HEK293 (cell line): Measurements from ENCODE around the gene ZFPL1.

Experiments
- CTCF ChIA-PET: fragments of 350-600 bp; formaldehyde crosslinking; extraction: SDS; loops from one replicate; lab custom pipeline; 2021; ENCODE audit warnings: antibody characterized with exemption; lab: Yijun Ruan, JAX
- POLR2A ChIA-PET: fragments of 300-600 bp; formaldehyde crosslinking; extraction: SDS; loops from one replicate; lab custom pipeline; 2020; ENCODE audit warnings: antibody characterized with exemption, inconsistent platforms; lab: Yijun Ruan, JAX
- H3K27ac ChIP-seq: fragments of 200-500 bp; sonication (Bioruptor generic); 2 replicates; pipeline ENCODE4 v1.5.1; 2014; ENCODE audit warnings: low read depth, low read length, control low read depth, inconsistent platforms; ENCODE audit errors: extremely low read depth
- H3K36me3 ChIP-seq, 2 experiments: fragments of 200-500 bp in 1 of 2; sonication (Bioruptor generic) in 1 of 2; 1 replicate in 1 of 2; 2 replicates in 1 of 2; pipeline ENCODE4 v1.5.1; 2014 to 2017; ENCODE audit warnings: inconsistent platforms in 2 of 2, low read length in 2 of 2; ENCODE audit not compliant: control insufficient read depth in 2 of 2, insufficient read depth in 1 of 2
- H3K4me1 ChIP-seq: fragments of 200-500 bp; sonication (Bioruptor generic); 2 replicates; pipeline ENCODE4 v1.5.1; 2014; ENCODE audit warnings: mild to moderate bottlenecking, low read length, inconsistent platforms; ENCODE audit not compliant: control insufficient read depth, insufficient read depth
- H3K4me3 ChIP-seq: 2 replicates; pipeline ENCODE4 v1.5.1; 2011; ENCODE audit warnings: low read depth, mild to moderate bottlenecking, control low read depth, low read length, moderate library complexity
- H3K9me3 ChIP-seq: fragments of 200-500 bp; sonication (Bioruptor generic); 2 replicates; pipeline ENCODE4 v1.5.1; 2014; ENCODE audit warnings: low read depth, low read length, inconsistent platforms; ENCODE audit not compliant: control insufficient read depth, insufficient read depth
- ATF2 ChIP-seq: fragments of 450-650 bp; formaldehyde crosslinking; IDR thresholded peaks from 2 replicates; pipeline ENCODE4 v1.5.1; 2016; ENCODE audit warnings: missing biosample characterization, missing genetic modification characterization, low read depth
- BCL11B ChIP-seq: fragments of 450-650 bp; formaldehyde crosslinking; IDR thresholded peaks from 2 replicates; pipeline ENCODE4 v1.5.1; 2016; ENCODE audit warnings: low read depth, missing biosample characterization, missing genetic modification characterization
- HOXC10 ChIP-seq: sonication (generic); formaldehyde crosslinking; IDR thresholded peaks from 2 replicates; pipeline ENCODE4 v1.8.1; 2023; ENCODE audit warnings: mild to moderate bottlenecking, missing genetic modification reagents
- KLF7 ChIP-seq: fragments of 450-650 bp; formaldehyde crosslinking; IDR thresholded peaks from 2 replicates; pipeline ENCODE4 v1.5.1; 2016; ENCODE audit warnings: missing biosample characterization, missing genetic modification characterization, borderline replicate concordance
- PRDM4 ChIP-seq: fragments of 450-650 bp; formaldehyde crosslinking; IDR thresholded peaks from 2 replicates; pipeline ENCODE4 v1.5.1; 2017; ENCODE audit warnings: missing biosample characterization, missing genetic modification characterization
- REPIN1 ChIP-seq: fragments of 450-650 bp; formaldehyde crosslinking; IDR thresholded peaks from 2 replicates; pipeline ENCODE4 v1.5.1; 2017; ENCODE audit warnings: missing biosample characterization, missing genetic modification characterization, low read depth
- WT1 ChIP-seq: fragments of 450-650 bp; formaldehyde crosslinking; IDR thresholded peaks from 2 replicates; pipeline ENCODE4 v1.5.1; 2016; ENCODE audit warnings: missing biosample characterization, missing genetic modification characterization
- ZBTB1 ChIP-seq: fragments of 450-650 bp; formaldehyde crosslinking; IDR thresholded peaks from 2 replicates; pipeline ENCODE4 v1.5.1; 2016; ENCODE audit warnings: missing biosample characterization, missing genetic modification characterization
- ZNF138 ChIP-seq: fragments of 450-650 bp; formaldehyde crosslinking; IDR thresholded peaks from 2 replicates; pipeline ENCODE4 v1.5.1; 2016; ENCODE audit warnings: missing biosample characterization, missing genetic modification characterization, borderline replicate concordance
- ZNF341 ChIP-seq: fragments of 450-650 bp; formaldehyde crosslinking; IDR thresholded peaks from 2 replicates; pipeline ENCODE4; 2016; ENCODE audit warnings: low read depth, missing biosample characterization, missing genetic modification characterization
- ZNF366 ChIP-seq: fragments of 450-650 bp; formaldehyde crosslinking; conservative IDR thresholded peaks from 2 replicates; pipeline ENCODE4 v1.5.1; 2016; ENCODE audit warnings: missing biosample characterization, missing genetic modification characterization
- ZNF510 ChIP-seq: fragments of 450-650 bp; formaldehyde crosslinking; IDR thresholded peaks from 2 replicates; pipeline ENCODE4 v1.5.1; 2018; ENCODE audit warnings: mild to moderate bottlenecking, missing genetic modification characterization, missing biosample characterization; ENCODE audit not compliant: insufficient replicate concordance
- ZSCAN18 ChIP-seq: fragments of 450-650 bp; formaldehyde crosslinking; IDR thresholded peaks from 2 replicates; pipeline ENCODE4 v1.5.1; 2016; ENCODE audit warnings: missing biosample characterization, missing genetic modification characterization
- ZSCAN23 ChIP-seq: fragments of 450-650 bp; formaldehyde crosslinking; IDR thresholded peaks from 2 replicates; pipeline ENCODE4 v1.5.1; 2016; ENCODE audit warnings: missing biosample characterization, missing genetic modification characterization
- ZSCAN4 ChIP-seq: fragments of 450-650 bp; formaldehyde crosslinking; IDR thresholded peaks from 2 replicates; pipeline ENCODE4 v1.5.1; 2017; ENCODE audit warnings: missing biosample characterization, missing genetic modification characterization

The ZFPL1 gene

GRCh38 chr11:65058419-65059054 lies 25.5 kb upstream of the ZFPL1 start, which contains the start of gene NAALADL1:
TSS of gene NAALADL1 (minus strand) at chr11:65058553. CDS start at chr11:65058521, 32 bp downstream.
- Histone ChIP-seq H3K27ac (no peak within 1 kb of the TSS), H3K4me1 (no peaks in the 10 kb centered on the region), H3K4me3 (no peak within 1 kb of the TSS)
- TF ChIP-seq ATF2 (tag by site-specific recombination) (no peak), ZSCAN23 (tag by site-specific recombination) (no peak), PRDM4 (tag by site-specific recombination) (no peak), ZSCAN18 (no peak), REPIN1 (no peak), ZNF138 (no peak), KLF7 (no peak), ZNF341 (tag by site-specific recombination) (no peak)
- TF ChIP-seq, all 188 proteins: peak for 0
- POLR2A ChIA-PET: no interaction called here
- H3K36me3 ChIP-seq: no peaks in the 10 kb centered on the region
- CTCF ChIA-PET: interaction anchor here (0.5 to 1.7 kb wide), 5 partner anchors 13 to 530 kb away, joined by 3 to 6 read pairs (median 4); no protein-coding TSS in a partner anchor
- H3K9me3 ChIP-seq: no peaks in the 10 kb centered on the region

GRCh38 chr11:65059523-65059922 lies 24.5 kb upstream of the ZFPL1 start:
- H3K36me3 ChIP-seq: no peaks in the 10 kb centered on the region
- ChIA-PET CTCF (interaction anchor here (1.6 to 1.7 kb wide), 2 partner anchors 14 to 19 kb away, joined by 4 to 6 read pairs; no protein-coding TSS in a partner anchor), POLR2A (no interaction called here)
- TF ChIP-seq ZNF366 (tag by site-specific recombination) (peak; percentile 50; the same call in 1 of the 2 replicates), WT1 (tag by site-specific recombination) (no peak), ZNF510 (tag by site-specific recombination) (no peak), BCL11B (tag by site-specific recombination) (no peak), HOXC10 (CRISPR knock-in tag) (no peak)
- H3K9me3 ChIP-seq: no peaks in the 10 kb centered on the region
- H3K27ac ChIP-seq: no peak overlapping the region
- no peak overlapping the region for H3K4me3 ChIP-seq
- no peaks in the 10 kb centered on the region for H3K4me1 ChIP-seq

GRCh38 chr11:65059959-65060824 lies 23.8 kb upstream of the ZFPL1 start:
- H3K9me3 ChIP-seq: no peaks in the 10 kb centered on the region
- CTCF ChIA-PET: interaction anchor here (1.6 to 1.7 kb wide), 2 partner anchors 15 to 18 kb away, joined by 4 to 6 read pairs; no protein-coding TSS in a partner anchor
- H3K4me1 ChIP-seq: no peaks in the 10 kb centered on the region
- no peak overlapping the region for H3K4me3 ChIP-seq
- no peak overlapping the region for H3K27ac ChIP-seq
- TF ChIP-seq ZBTB1 (tag by site-specific recombination) (no peak), ZSCAN4 (tag by site-specific recombination) (peak; percentile 40)
- no peaks in the 10 kb centered on the region for H3K36me3 ChIP-seq
- POLR2A ChIA-PET: no interaction called here
